GM12874 (cell line): ENCODE results near the gene PHETA2.

Experiments used
- CTCF ChIP-seq: IDR thresholded peaks from 2 replicates; pipeline ENCODE4 v1.5.1; 2011; ENCODE audit warnings: low read depth, mild to moderate bottlenecking, control low read depth, low read length, moderate library complexity; ENCODE audit not compliant: insufficient read depth

Gene PHETA2

DNA sequence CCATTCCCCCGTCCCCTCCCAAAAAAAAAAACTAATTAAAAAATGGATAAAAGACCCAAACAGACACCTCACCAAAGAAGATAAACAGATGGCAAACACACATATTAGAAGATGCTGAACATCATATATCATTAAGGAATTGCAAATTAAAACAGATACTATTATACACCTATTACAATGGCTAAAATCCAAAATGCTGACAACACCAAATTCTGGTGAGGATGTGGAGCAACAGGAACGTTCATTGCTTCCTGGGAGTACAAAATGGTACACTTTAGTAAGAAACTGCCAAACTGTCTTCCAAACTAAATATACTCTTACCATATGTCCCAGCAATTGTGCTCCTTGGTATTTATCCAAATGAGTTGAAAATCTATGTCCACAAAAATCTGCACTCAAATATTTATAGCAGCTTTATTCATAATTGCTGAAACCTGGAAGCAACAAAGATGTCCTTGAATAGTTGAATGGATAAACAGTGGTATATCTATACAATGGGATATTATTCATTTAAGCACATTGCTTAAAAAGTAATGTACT is 23.3 kb upstream of the PHETA2 start:
- TF ChIP-seq CTCF = no peak

DNA sequence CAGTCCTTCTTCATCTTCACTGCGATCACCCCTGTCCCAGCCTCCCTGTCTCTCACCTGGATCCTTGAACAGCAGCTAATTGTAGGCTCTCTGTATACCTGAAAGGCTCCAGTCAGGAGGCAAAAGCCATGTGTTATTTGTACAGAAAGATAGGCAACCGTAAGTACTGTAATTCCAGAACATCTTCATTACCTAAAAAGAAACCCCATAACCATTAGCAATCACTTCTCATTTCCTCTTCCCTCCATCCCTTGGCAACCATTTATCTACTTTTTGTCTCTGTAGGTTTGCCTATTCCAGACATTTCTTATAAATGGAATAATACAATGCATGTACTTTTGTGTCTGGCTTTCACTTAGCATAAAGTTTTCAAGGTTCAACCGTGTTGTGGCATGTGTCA is 21.3 kb upstream of the PHETA2 start:
- no peak for TF ChIP-seq CTCF

DNA sequence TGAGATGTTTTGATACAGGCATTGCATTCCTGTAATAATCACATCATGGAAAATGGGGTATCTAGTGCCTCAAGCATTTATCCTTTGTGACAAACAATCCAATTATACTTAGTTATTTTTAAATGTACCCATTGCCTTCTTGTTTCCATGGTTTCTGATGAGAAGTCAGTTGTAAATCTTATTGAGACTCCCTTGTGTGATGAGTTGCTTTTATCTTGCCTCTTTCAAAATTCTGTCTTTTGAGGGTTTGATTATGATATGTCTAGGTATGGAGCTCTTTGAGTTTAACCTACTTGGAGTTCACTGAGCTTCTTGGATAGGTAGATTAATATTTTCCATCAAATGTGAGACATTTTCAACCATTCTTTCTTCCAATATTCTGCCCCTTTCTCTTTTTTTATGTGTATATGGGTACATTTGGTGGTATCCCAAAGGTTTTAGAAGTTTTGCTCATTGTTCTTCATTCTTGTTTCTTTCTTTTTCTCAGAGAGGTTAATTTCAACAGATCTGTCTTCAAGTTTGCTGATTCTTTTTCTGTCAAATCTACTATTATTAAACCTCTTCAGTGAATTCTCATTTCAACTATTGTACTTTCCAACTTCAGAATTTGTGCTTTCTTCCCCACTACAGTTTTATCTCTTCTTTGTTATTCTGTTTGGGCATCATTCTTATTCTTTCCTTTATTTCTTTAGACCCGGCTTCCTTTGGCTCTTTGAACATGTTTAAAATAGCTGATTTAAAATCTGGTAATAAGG is 17.1 kb upstream of the PHETA2 start:
- no peak for TF ChIP-seq CTCF

DNA sequence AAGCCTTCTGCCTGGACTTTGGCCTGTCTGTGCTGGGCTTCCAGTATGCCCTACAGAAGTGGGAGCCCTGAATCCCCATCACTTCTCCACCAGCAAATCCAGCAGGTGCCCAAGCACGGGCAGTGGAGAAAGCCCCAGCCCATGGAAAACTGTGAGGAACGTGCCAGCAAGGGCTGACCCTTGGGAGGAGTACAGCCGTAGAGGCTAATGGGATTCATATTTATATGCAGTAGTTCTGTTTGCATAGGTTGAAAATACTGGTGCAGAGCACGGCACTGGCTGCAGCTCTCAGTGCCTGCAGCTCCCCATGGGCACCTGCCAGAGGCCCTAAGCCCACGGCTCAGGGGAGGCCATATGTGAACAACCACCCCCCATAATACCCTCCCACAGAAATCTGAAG is 13.6 kb upstream of the PHETA2 start:
- TF ChIP-seq CTCF = no peak

GRCh38 chr22:42061041-42061440 is 13.0 kb upstream of the PHETA2 start:
- TF ChIP-seq CTCF = no peak

DNA sequence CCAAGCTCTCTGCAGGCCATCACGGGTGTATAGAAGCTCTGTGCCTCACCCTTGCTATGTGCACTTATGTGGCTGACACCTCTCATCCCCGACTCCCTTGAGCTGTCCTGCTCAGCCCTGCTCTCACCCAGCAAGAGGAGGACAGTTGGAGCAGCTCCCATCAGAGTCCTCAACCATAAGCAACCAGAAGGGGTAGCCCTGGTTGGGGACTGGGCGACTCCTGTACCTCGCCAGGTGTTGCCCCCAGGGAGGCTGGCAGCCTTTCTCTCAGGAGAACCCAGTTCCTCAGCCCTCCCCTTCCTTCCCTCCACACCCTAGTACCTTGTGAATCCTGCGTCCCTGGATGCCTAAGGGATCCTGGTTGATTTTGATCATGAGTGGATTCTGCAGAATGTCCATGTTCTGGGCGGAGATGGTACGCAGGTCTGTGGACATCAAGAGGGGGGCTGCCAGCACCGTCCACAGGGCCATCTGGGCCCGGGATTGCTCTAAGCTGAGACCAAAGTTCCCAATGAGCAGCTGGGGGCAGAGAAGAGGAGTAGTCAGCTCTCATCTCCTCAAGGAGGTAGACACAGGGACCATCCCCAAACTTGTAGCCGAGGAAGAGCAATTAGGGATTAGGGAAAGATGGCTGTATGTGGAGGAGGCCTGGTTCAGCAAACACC is 11.4 kb upstream of the PHETA2 start:
- TF ChIP-seq CTCF = no peak

DNA sequence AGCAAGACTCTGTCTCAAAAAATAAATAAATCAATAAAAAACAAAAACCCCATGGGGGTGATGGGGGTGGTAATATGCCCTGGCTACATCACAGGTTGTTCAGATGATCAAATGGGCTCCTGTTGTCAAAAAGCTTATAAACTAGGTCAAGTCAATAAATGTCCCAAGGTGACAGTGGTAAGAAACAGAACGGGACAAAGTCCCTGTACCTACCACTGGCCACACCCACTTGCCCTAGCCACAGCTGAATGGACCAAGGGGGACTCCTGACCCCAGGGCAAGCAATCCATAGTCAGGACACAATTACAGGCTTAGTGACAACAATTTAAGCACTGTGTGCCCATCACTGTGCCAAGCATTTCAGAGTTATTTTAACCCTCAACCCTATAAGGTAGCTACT is 9.4 kb upstream of the PHETA2 start:
- no peak for TF ChIP-seq CTCF
